HG03558 (cell line): ENCODE results near the gene SDHA.
"Not testable (repeated sequence)": the region's sequence is repeated elsewhere in the genome, so short reads cannot be mapped to it uniquely, and the experiment has no call there.

Experiments used
- ATAC-seq: cut with Tn5 transposase; IDR thresholded peaks from one replicate; pipeline ENCODE4 v1.9.1; 2021; ENCODE audit warnings: moderate number of reproducible peaks; ENCODE audit not compliant: unreplicated experiment; ENCODE audit errors: extremely low read depth

SDHA gene

GRCh38 chr5:216076-216475 lies 2.0 kb upstream of the SDHA start:
- ATAC-seq: not testable (repeated sequence)

- ATAC-seq: no peak
Observed at GRCh38 chr5:218457-219291, 554 bp downstream of the SDHA start.

GRCh38 chr5:219460-219863 lies 1.3 kb downstream of the SDHA start:
- ATAC-seq: no peak

GRCh38 chr5:219991-220390 lies 1.9 kb downstream of the SDHA start:
- ATAC-seq: no peak

GRCh38 chr5:222951-223715 lies 5.0 kb downstream of the SDHA start:
- ATAC-seq: not testable (repeated sequence)

- ATAC-seq: no peak
Observed at GRCh38 chr5:223791-224190, 5.7 kb downstream of the SDHA start.

GRCh38 chr5:225334-225733 lies 7.2 kb downstream of the SDHA start:
- no peak for ATAC-seq

- ATAC-seq: not testable (repeated sequence)
Observed at GRCh38 chr5:227375-227774, 9.3 kb downstream of the SDHA start.

GRCh38 chr5:228886-229285 lies 10.8 kb downstream of the SDHA start:
- no peak for ATAC-seq

- no peak for ATAC-seq
Observed at GRCh38 chr5:230711-231110, 12.6 kb downstream of the SDHA start.

GRCh38 chr5:231661-232060 lies 13.5 kb downstream of the SDHA start:
- ATAC-seq: no peak

- not testable (repeated sequence) for ATAC-seq
Observed at GRCh38 chr5:233426-233825, 15.3 kb downstream of the SDHA start.

GRCh38 chr5:234450-234849 lies 16.3 kb downstream of the SDHA start:
- ATAC-seq: no peak

- ATAC-seq: not testable (repeated sequence)
Observed at GRCh38 chr5:235527-235926, 17.4 kb downstream of the SDHA start.

- not testable (repeated sequence) for ATAC-seq
Observed at GRCh38 chr5:237931-238330, 19.8 kb downstream of the SDHA start.

GRCh38 chr5:240550-240949 lies 22.4 kb downstream of the SDHA start:
- ATAC-seq: not testable (repeated sequence)

- ATAC-seq: not testable (repeated sequence)
Observed at GRCh38 chr5:241045-241669, 23.0 kb downstream of the SDHA start.

- ATAC-seq: not testable (repeated sequence)
Observed at GRCh38 chr5:243683-244367, 25.7 kb downstream of the SDHA start.

GRCh38 chr5:245717-246116 lies 27.6 kb downstream of the SDHA start:
- ATAC-seq: not testable (repeated sequence)

- ATAC-seq: not testable (repeated sequence)
Observed at GRCh38 chr5:250396-250795, 32.3 kb downstream of the SDHA start.
